ENCODE measurements around the gene FPR2. TPM values are rescaled to one million over a fixed set of nuclear protein-coding genes. Genes with fewer than 3 reads are reported as not detected.
A peak's percentile ranks its signal among the peaks of the same experiment; 100 is the strongest.

Gene FPR2
- total and polyA plus RNA-seq, 9 of the 15 experiments (the other 6 are each of a cell fraction or from before 2014, with no cell fraction given): 0.03 to 0.15 (median 0.07) TPM; not detected in 6

DNA sequence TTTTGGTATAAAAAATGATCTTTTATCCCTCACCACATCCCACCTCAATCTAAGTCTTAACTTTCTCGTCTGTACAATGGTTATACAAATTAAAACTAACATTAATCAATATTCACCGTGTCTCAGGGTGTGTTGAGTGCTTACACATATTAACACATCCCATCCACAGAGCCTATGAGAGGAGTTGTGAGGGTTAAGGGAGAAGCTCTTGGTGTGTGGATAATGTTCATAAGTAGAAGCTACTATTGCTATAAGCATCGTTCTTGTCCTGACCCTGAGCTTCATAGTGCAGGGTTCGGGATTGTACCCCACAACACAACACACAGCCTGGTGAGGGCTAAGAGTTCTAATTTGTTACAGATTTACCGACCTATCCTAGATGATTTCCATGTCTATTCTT is 36.5 kb downstream of the FPR2 start (continued):
- TF ChIP-seq, protein P1, sequence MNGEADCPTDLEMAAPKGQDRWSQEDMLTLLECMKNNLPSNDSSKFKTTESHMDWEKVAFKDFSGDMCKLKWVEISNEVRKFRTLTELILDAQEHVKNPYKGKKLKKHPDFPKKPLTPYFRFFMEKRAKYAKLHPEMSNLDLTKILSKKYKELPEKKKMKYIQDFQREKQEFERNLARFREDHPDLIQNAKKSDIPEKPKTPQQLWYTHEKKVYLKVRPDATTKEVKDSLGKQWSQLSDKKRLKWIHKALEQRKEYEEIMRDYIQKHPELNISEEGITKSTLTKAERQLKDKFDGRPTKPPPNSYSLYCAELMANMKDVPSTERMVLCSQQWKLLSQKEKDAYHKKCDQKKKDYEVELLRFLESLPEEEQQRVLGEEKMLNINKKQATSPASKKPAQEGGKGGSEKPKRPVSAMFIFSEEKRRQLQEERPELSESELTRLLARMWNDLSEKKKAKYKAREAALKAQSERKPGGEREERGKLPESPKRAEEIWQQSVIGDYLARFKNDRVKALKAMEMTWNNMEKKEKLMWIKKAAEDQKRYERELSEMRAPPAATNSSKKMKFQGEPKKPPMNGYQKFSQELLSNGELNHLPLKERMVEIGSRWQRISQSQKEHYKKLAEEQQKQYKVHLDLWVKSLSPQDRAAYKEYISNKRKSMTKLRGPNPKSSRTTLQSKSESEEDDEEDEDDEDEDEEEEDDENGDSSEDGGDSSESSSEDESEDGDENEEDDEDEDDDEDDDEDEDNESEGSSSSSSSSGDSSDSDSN (IDR thresholded peaks at IDR 0.05; ENCODE audit: borderline replicate concordance in 1 of 2, low read depth in 2 of 2, low read length in 2 of 2): no peak
- no peak for TF ChIP-seq ZFP36 (IDR thresholded peaks at IDR 0.05; ENCODE audit: low read depth, low read length, partially characterized antibody)
- TF ChIP-seq ARNT (IDR thresholded peaks at IDR 0.05): no peak
- TF ChIP-seq ZNF589 (CRISPR knock-in tag; IDR thresholded peaks at IDR 0.05; ENCODE audit: low read depth): 0 out of 2 replicates have a peak, but pooled peaks have one; percentile 53

DNA sequence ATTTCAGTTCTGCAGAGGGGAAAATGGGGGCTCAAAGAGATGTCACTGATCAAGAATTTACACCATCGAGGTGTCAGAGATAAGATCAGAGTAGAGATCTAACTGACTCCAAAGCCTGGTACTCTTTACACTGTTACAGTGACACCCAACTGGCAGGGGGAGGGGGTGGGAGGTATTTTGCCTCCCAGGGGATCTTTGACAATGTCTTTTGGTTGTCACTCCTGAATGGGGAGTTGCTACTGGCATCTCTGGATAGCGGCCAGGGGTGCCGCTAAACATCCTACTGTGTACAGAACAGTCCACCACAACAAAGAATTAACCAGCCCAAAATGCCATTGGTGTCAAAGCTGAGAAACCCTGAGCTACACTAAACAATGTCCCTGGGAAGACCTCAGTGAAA is 37.1 kb downstream of the FPR2 start:
- no peaks in the 10 kb centered on the region for H3K9me1 ChIP-seq (ENCODE audit: control insufficient read depth, insufficient read depth, low read length)
- peaks cover 27% of the 10 kb centered on the region for H3K79me2 ChIP-seq (ENCODE audit: control insufficient read depth, insufficient read depth, low read length)
- H4K20me1 ChIP-seq (replicated peaks; ENCODE audit: control insufficient read depth, insufficient read depth, low read length): no peaks in the 10 kb centered on the region
- ATAC-seq (no peak), FAIRE-seq (no peak), DNase-seq (ENCODE audit: extremely low read depth in 1 of 4, low spot score in 3 of 4) (no peak)
- H3K4me2 ChIP-seq (ENCODE audit: insufficient read depth, low read length): peak overlapping the region; percentile 58
- ChIA-PET POLR2A (interaction anchor here (0.6 kb wide), 1 partner anchor 1634 kb away, joined by 4 read pairs; the partner anchor contains the start of gene ZNF761), CTCF (ENCODE audit: low intra/inter-chr PET ratio) (no interaction called here)
- intact Hi-C loops (cut with micrococcal nuclease): loop anchor here (5.0 kb wide), 1 partner anchor 96 kb away; no protein-coding TSS in a partner anchor
- H3K27me3 ChIP-seq (ENCODE audit: control insufficient read depth in 2 of 2, insufficient read depth in 2 of 2, low read length in 2 of 2): no peaks in the 10 kb centered on the region
- peaks cover 9% of the 10 kb centered on the region for H3K9me3 ChIP-seq (replicated peaks; ENCODE audit: control insufficient read depth, insufficient read depth, low read depth, low read length)
- peak overlapping the region; percentile 1; the same call in 2 of the 3 replicates for H3K27ac ChIP-seq (ENCODE audit: extremely low read depth, low read depth, low read length)
- TF ChIP-seq ILF3 (IDR thresholded peaks at IDR 0.05; ENCODE audit: borderline replicate concordance): no peak
- 0 out of 2 replicates have a peak, but pooled peaks have one; percentile 26 for TF ChIP-seq NFRKB (IDR thresholded peaks at IDR 0.05; ENCODE audit: low read depth)
- TF ChIP-seq NR4A1 (CRISPR knock-in tag; IDR thresholded peaks at IDR 0.05): no peak
- 0 out of 2 replicates have a peak, but pooled peaks have one; percentile 45 for TF ChIP-seq NR4A1 (tag; IDR thresholded peaks at IDR 0.05)
- TF ChIP-seq C11orf30 (IDR thresholded peaks at IDR 0.05; ENCODE audit: low read depth): no peak
- peak; percentile 82; the same call in 1 of the 2 replicates for TF ChIP-seq ZKSCAN1 (IDR thresholded peaks at IDR 0.05; ENCODE audit: low read depth, low read length)
- TF ChIP-seq EGR1 (conservative IDR thresholded peaks at IDR 0.05): no peak
- no peak for TF ChIP-seq ZNF197 (CRISPR knock-in tag; IDR thresholded peaks at IDR 0.05; ENCODE audit: low read depth)
- no peak for TF ChIP-seq EZH2 (IDR thresholded peaks at IDR 0.05; ENCODE audit: borderline replicate concordance, low read depth, low read length)
- peaks cover 2% of the 10 kb centered on the region; the same call in 1 of the 3 replicates for H3K36me3 ChIP-seq (ENCODE audit: control insufficient read depth, insufficient read depth, low read length)
- 0 out of 2 replicates have a peak overlapping the region, but pooled peaks have one; percentile 27 for H2AFZ ChIP-seq (ENCODE audit: low read depth, low read length)
- no peak overlapping the region; a peak in 1 of 4 replicates for H3K9ac ChIP-seq (ENCODE audit: insufficient read depth in 1 of 2, low read depth in 2 of 2, low read length in 2 of 2)
- no TSS peak for BruUV-seq (replicated peaks)
- in situ Hi-C loops (cut with MboI): no loop called here
- peaks cover 40 to 70% of the 10 kb centered on the region in 2 experiments for H3K4me1 ChIP-seq (replicated peaks in 1 of 2; ENCODE audit: control insufficient read depth in 2 of 2, insufficient read depth in 2 of 2, low read length in 2 of 2)
- WGBS (ENCODE audit: insufficient coverage, low coverage, missing lambda C conversion rate): 41% methylated on average over 3 of the region's 3 CpGs
- H3K4me3 ChIP-seq: no peak overlapping the region

All from K562 (cell line).